ENCODE results near the gene TRIM46. TPM values are rescaled to one million over a fixed set of nuclear protein-coding genes. Genes with fewer than 3 reads are reported as not detected.

TRIM46 gene
- polyA plus RNA-seq, 2 of the 4 experiments (the other 2 are of a cell fraction): 1.1 to 2.8 TPM

DNA sequence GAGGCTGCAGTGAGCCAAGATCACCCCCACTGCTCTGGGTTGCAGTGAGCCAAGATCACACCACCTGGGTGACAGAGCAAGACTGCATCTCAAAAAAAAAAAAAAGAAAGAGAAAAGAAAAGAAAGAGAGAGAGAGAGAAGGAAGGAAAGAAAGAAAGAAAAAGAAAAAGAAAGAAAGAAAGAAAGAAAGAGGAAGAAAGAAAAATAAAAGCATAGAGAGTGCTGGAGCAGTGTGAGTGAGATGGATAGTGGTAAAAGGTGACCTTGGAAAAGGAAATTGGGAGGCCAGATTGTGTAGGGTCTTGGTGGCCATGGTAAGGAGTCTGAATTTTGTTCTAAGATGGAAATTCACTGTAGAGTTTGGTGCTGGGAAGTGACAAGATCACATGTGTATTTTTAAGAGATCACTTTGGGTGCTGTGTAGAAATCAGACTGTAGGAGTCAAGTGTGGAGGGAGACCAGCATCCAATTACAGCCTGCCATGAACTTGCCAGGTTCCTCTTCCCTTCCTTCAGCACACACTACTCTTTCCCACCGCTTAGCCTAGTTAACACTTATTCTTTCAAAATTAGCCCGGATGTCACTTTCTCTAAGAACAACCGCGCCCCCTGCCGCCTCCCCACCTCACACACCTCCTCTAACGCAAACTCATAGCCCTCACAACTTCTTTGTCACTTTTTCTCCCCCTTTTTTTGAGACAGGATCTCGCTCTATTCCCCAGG is 52.7 kb downstream of the TRIM46 start:
- DNase-seq (ENCODE audit: low read depth in 1 of 2, low spot score in 1 of 2): peak; percentile 70 to 77
- TF ChIP-seq RAD21 (conservative IDR thresholded peaks at IDR 0.05 in 1 of 2, IDR thresholded peaks at IDR 0.05 in 1 of 2): peak; percentile 63 to 65; a peak in 4 of 5 replicates
- TF ChIP-seq, protein P1, sequence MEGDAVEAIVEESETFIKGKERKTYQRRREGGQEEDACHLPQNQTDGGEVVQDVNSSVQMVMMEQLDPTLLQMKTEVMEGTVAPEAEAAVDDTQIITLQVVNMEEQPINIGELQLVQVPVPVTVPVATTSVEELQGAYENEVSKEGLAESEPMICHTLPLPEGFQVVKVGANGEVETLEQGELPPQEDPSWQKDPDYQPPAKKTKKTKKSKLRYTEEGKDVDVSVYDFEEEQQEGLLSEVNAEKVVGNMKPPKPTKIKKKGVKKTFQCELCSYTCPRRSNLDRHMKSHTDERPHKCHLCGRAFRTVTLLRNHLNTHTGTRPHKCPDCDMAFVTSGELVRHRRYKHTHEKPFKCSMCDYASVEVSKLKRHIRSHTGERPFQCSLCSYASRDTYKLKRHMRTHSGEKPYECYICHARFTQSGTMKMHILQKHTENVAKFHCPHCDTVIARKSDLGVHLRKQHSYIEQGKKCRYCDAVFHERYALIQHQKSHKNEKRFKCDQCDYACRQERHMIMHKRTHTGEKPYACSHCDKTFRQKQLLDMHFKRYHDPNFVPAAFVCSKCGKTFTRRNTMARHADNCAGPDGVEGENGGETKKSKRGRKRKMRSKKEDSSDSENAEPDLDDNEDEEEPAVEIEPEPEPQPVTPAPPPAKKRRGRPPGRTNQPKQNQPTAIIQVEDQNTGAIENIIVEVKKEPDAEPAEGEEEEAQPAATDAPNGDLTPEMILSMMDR (IDR thresholded peaks at IDR 0.05): peak; percentile 71
- TF ChIP-seq SMC3 (IDR thresholded peaks at IDR 0.05): peak; percentile 41; the same call in 2 of the 3 replicates
- 0 out of 2 replicates have a peak, but pooled peaks have one; percentile 19 for TF ChIP-seq TFCP2L1 (CRISPR knock-in tag; IDR thresholded peaks at IDR 0.05)
- no peak for TF ChIP-seq JUNB (IDR thresholded peaks at IDR 0.05)
- TF ChIP-seq HOXB5 (CRISPR knock-in tag; IDR thresholded peaks at IDR 0.05): 0 out of 2 replicates have a peak, but pooled peaks have one; percentile 16
- peak overlapping the region; percentile 88 to 90 for H3K27ac ChIP-seq
- CTCF ChIA-PET: interaction anchor here (0.6 to 6.6 kb wide), 16 partner anchors 10 to 482 kb away, joined by 3 to 96 read pairs (median 6); partner anchors contain the start of genes KRTCAP2, MTX1, THBS3 and TRIM46
- POLR2A ChIA-PET: interaction anchor here (0.7 to 1.8 kb wide), 3 partner anchors 17 to 53 kb away, joined by 3 to 12 read pairs (median 4); partner anchors contain the start of gene KRTCAP2
- no peaks in the 10 kb centered on the region for H3K9me3 ChIP-seq
- no peak for FAIRE-seq
- WGBS (ENCODE audit: missing lambda C conversion rate): 3% methylated on average over 7 of the region's 7 CpGs
- peak overlapping the region; percentile 57 for H3K4me3 ChIP-seq
- peaks cover 43% of the 10 kb centered on the region for H3K4me1 ChIP-seq
- peak; percentile 54 to 60 for ATAC-seq
- peak overlapping the region; percentile 84 for H3K4me2 ChIP-seq

DNA sequence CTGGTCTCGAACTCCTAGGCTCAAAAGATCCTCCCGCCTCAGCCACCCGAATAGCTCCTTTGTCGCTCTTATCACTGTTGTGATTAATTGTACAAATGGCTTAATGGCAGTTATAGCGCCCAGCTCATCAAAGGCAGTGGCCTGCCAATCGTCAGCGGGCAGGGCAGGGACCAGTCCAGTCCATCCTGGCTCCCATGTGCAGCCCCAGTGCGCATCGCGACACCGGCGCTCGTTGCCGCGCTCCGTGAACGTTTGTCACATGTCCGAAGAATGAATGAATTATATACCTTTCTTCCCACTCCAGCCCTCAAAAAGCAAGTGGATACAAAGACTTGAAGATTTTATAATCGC is 53.2 kb downstream of the TRIM46 start:
- H3K4me2 ChIP-seq: peak overlapping the region; percentile 84
- ChIA-PET CTCF (interaction anchor here (0.6 to 6.6 kb wide), 14 partner anchors 11 to 482 kb away, joined by 3 to 96 read pairs (median 5); partner anchors contain the start of genes KRTCAP2, MTX1, THBS3 and TRIM46), POLR2A (interaction anchor here (0.7 to 1.8 kb wide), 4 partner anchors 18 to 54 kb away, joined by 3 to 12 read pairs (median 4); partner anchors contain the start of gene KRTCAP2)
- peaks cover 43% of the 10 kb centered on the region for H3K4me1 ChIP-seq
- DNase-seq (ENCODE audit: low read depth in 1 of 2, low spot score in 1 of 2) (peak; percentile 52 to 73), FAIRE-seq (no peak), ATAC-seq (peak; percentile 70 to 72)
- H3K9me3 ChIP-seq: no peaks in the 10 kb centered on the region
- WGBS (ENCODE audit: missing lambda C conversion rate): 1% methylated on average over 19 of the region's 19 CpGs
- peak overlapping the region; percentile 57 for H3K4me3 ChIP-seq
- peak overlapping the region; percentile 88 to 90 for H3K27ac ChIP-seq
- no peak for TF ChIP-seq CHD2 (IDR thresholded peaks at IDR 0.05; ENCODE audit: low read length, partially characterized antibody)
- no peak for TF ChIP-seq FOXS1 (CRISPR knock-in tag; IDR thresholded peaks at IDR 0.05)
- no peak for TF ChIP-seq JUNB (IDR thresholded peaks at IDR 0.05)
- TF ChIP-seq, protein P2, sequence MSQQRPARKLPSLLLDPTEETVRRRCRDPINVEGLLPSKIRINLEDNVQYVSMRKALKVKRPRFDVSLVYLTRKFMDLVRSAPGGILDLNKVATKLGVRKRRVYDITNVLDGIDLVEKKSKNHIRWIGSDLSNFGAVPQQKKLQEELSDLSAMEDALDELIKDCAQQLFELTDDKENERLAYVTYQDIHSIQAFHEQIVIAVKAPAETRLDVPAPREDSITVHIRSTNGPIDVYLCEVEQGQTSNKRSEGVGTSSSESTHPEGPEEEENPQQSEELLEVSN (IDR thresholded peaks at IDR 0.05; ENCODE audit: borderline replicate concordance, low read depth): peak; percentile 90
- TF ChIP-seq KDM1A (IDR thresholded peaks at IDR 0.05; ENCODE audit: low read depth): 0 out of 2 replicates have a peak, but pooled peaks have one; percentile 21
- TF ChIP-seq BHLHE40 (IDR thresholded peaks at IDR 0.05; ENCODE audit: low read depth, low read length): no peak
- no peak for TF ChIP-seq POLR2A (IDR thresholded peaks at IDR 0.05; ENCODE audit: low read length)
- no peak for TF ChIP-seq ZNF302 (CRISPR knock-in tag; IDR thresholded peaks at IDR 0.05)
- TF ChIP-seq KDM5A (IDR thresholded peaks at IDR 0.05): peak; percentile 76
- TF ChIP-seq TP53 (CRISPR knock-in tag; IDR thresholded peaks at IDR 0.05): no peak; the same call in 1 of the 2 replicates
- no peak for TF ChIP-seq HOXB13 (CRISPR knock-in tag; IDR thresholded peaks at IDR 0.05; ENCODE audit: low read depth)
- no peak for TF ChIP-seq HEYL (CRISPR knock-in tag; IDR thresholded peaks at IDR 0.05)
- TF ChIP-seq, protein P3, sequence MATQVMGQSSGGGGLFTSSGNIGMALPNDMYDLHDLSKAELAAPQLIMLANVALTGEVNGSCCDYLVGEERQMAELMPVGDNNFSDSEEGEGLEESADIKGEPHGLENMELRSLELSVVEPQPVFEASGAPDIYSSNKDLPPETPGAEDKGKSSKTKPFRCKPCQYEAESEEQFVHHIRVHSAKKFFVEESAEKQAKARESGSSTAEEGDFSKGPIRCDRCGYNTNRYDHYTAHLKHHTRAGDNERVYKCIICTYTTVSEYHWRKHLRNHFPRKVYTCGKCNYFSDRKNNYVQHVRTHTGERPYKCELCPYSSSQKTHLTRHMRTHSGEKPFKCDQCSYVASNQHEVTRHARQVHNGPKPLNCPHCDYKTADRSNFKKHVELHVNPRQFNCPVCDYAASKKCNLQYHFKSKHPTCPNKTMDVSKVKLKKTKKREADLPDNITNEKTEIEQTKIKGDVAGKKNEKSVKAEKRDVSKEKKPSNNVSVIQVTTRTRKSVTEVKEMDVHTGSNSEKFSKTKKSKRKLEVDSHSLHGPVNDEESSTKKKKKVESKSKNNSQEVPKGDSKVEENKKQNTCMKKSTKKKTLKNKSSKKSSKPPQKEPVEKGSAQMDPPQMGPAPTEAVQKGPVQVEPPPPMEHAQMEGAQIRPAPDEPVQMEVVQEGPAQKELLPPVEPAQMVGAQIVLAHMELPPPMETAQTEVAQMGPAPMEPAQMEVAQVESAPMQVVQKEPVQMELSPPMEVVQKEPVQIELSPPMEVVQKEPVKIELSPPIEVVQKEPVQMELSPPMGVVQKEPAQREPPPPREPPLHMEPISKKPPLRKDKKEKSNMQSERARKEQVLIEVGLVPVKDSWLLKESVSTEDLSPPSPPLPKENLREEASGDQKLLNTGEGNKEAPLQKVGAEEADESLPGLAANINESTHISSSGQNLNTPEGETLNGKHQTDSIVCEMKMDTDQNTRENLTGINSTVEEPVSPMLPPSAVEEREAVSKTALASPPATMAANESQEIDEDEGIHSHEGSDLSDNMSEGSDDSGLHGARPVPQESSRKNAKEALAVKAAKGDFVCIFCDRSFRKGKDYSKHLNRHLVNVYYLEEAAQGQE (IDR thresholded peaks at IDR 0.05): peak; percentile 54
- 0 out of 2 replicates have a peak, but pooled peaks have one; percentile 2 for TF ChIP-seq MAZ (IDR thresholded peaks at IDR 0.05; ENCODE audit: borderline replicate concordance, low read depth, low read length)
- TF ChIP-seq, protein P4, sequence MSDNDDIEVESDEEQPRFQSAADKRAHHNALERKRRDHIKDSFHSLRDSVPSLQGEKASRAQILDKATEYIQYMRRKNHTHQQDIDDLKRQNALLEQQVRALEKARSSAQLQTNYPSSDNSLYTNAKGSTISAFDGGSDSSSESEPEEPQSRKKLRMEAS (IDR thresholded peaks at IDR 0.05): peak; percentile 90
- TF ChIP-seq SREBF2 (IDR thresholded peaks at IDR 0.05): no peak
- no peak for TF ChIP-seq EP300 (IDR thresholded peaks at IDR 0.05)
- no peak for TF ChIP-seq JUN (IDR thresholded peaks at IDR 0.05)
- TF ChIP-seq RAD21 (conservative IDR thresholded peaks at IDR 0.05 in 1 of 2, IDR thresholded peaks at IDR 0.05 in 1 of 2): no peak
- no peak for TF ChIP-seq CBX8 (IDR thresholded peaks at IDR 0.05)
- no peak for TF ChIP-seq ZC3H11A (IDR thresholded peaks at IDR 0.05)
- TF ChIP-seq, protein P5, sequence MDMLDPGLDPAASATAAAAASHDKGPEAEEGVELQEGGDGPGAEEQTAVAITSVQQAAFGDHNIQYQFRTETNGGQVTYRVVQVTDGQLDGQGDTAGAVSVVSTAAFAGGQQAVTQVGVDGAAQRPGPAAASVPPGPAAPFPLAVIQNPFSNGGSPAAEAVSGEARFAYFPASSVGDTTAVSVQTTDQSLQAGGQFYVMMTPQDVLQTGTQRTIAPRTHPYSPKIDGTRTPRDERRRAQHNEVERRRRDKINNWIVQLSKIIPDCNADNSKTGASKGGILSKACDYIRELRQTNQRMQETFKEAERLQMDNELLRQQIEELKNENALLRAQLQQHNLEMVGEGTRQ (IDR thresholded peaks at IDR 0.05): no peak
- TF ChIP-seq TFCP2L1 (CRISPR knock-in tag; IDR thresholded peaks at IDR 0.05): no peak
- no peak for TF ChIP-seq CEBPB (IDR thresholded peaks at IDR 0.05)
- TF ChIP-seq HOXA7 (CRISPR knock-in tag; IDR thresholded peaks at IDR 0.05): peak; percentile 42; the same call in 1 of the 2 replicates
- TF ChIP-seq NFE2L2 (conservative IDR thresholded peaks at IDR 0.05; ENCODE audit: low read length): no peak
